ENCODE measurements around the gene PRRG2. TPM values are rescaled to one million over a fixed set of nuclear protein-coding genes. Genes with fewer than 3 reads are reported as not detected.

Gene PRRG2
- total and polyA plus RNA-seq, 10 of the 15 experiments (the other 5 are each of a cell fraction or from before 2014, with no cell fraction given) = 0.09 to 2.1 (median 0.86) TPM

DNA sequence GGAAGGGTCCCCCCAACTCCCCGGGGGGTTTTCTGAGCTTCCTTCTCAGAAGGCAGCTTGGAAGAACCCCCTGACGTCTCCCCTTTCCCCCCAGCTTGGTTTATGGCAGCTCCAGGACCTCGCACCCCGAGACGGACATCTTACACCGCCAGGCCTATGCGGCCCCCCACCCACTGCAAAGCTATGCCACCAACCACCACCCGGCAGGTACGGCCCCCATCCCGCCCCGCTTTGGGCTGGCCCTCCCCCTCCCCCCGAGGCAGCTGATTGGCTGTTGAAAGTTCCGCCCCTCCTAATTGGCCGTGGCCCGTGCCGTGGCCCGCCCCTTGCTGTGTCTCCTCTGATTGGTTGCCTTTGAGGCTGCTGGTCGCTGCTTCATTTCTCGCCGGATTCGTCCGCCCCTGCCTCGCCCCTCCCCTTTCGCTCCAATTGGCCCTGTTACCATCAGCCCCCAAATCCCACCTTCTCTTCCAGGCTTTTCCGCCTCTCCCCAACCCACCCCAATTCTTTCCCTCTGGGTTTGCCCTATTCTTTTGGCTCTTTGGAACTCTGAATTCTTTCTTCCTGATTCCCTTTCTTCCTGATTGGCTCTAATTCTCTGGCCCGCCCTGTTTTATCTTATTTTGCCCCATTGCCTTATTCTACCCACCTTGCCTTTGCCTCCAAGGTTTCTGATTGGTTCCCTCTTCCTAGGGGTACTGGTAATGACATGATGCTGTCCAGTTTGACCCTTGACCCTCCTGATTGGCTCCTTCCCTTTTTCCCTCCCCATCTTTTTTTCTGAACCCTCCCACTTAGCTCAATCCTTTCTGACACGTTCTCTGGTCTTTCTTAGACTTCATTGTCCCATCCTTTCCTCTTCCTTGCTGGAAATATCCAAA, 12.4 kb downstream of the PRRG2 start:
- Histone ChIP-seq H3K9ac (ENCODE audit: control insufficient read depth, insufficient read depth, low read length) (peak overlapping the region; percentile 46; the same call in 1 of the 2 replicates), H3K4me2 (ENCODE audit: control insufficient read depth, insufficient read depth) (peak overlapping the region; percentile 97), H3K4me1 (ENCODE audit: control insufficient read depth, insufficient read depth, low read length) (peaks cover 14% of the 10 kb centered on the region), H3K9me3 (replicated peaks; ENCODE audit: control insufficient read depth, insufficient read depth, low read length) (no peaks in the 10 kb centered on the region), H3K27me3 (replicated peaks in 1 of 2; ENCODE audit: control insufficient read depth in 2 of 2, insufficient read depth in 2 of 2, low read length in 1 of 2) (no peaks in the 10 kb centered on the region), H3K79me2 (ENCODE audit: control insufficient read depth, insufficient read depth, low read length) (peaks cover 28% of the 10 kb centered on the region), H4K20me1 (ENCODE audit: control insufficient read depth, insufficient read depth) (peaks cover 3% of the 10 kb centered on the region; the same call in 1 of the 2 replicates), H3K4me3 (peak overlapping the region; percentile 89), H3K36me3 (ENCODE audit: control insufficient read depth in 2 of 2, insufficient read depth in 2 of 2, low read length in 1 of 2) (peaks cover 0 to 17% of the 10 kb centered on the region in 2 experiments; a peak in 3 of 4 replicates), H2AFZ (ENCODE audit: control insufficient read depth, low read depth, low read length) (peak overlapping the region; percentile 75), H3K27ac (ENCODE audit: control insufficient read depth, insufficient read depth) (peak overlapping the region; percentile 68)
- RAD21 ChIA-PET (ENCODE audit: unreplicated experiment) = interaction anchor here (0.7 to 1.9 kb wide), 6 partner anchors 18 to 85 kb away, joined by 3 to 17 read pairs (median 4); partner anchors contain the start of gene RRAS
- CTCF ChIA-PET = interaction anchor here (0.8 to 2.5 kb wide), 7 partner anchors 23 to 345 kb away, joined by 3 to 17 read pairs (median 4); partner anchors contain the start of gene SCAF1
- FAIRE-seq = peak; percentile 85
- DNase-seq (ENCODE audit: low read depth, low spot score) = peak; percentile 76
- intact Hi-C loops (cut with micrococcal nuclease; ENCODE audit: unreplicated experiment) (loop anchor here (2.0 to 5.0 kb wide), 2 partner anchors 49 to 83 kb away; partner anchors contain the start of genes PRMT1, RRAS and SCAF1), in situ Hi-C loops (cut with MboI) (no loop called here)
- BruUV-seq (replicated peaks) = no TSS peak
- SMC1A ChIA-PET (ENCODE audit: uncharacterized antibody, unreplicated experiment) = interaction anchor here (0.6 to 1.2 kb wide), 6 partner anchors 10 to 109 kb away, joined by 3 to 7 read pairs (median 4); partner anchors contain the start of genes NOSIP, PRRG2 and RRAS
- 4% methylated on average over 18 of the region's 27 CpGs for WGBS (ENCODE audit: insufficient coverage, insufficient replicate concordance, low lambda C conversion rate, missing lambda C conversion rate)
- POLR2A ChIA-PET = interaction anchor here (0.5 to 4.8 kb wide), 8 partner anchors 11 to 974 kb away, joined by 3 to 49 read pairs (median 5); partner anchors contain the start of genes NOSIP, PRMT1, PRRG2 and RRAS
- peak; percentile 75 for ATAC-seq
- TF ChIP-seq, protein P1, sequence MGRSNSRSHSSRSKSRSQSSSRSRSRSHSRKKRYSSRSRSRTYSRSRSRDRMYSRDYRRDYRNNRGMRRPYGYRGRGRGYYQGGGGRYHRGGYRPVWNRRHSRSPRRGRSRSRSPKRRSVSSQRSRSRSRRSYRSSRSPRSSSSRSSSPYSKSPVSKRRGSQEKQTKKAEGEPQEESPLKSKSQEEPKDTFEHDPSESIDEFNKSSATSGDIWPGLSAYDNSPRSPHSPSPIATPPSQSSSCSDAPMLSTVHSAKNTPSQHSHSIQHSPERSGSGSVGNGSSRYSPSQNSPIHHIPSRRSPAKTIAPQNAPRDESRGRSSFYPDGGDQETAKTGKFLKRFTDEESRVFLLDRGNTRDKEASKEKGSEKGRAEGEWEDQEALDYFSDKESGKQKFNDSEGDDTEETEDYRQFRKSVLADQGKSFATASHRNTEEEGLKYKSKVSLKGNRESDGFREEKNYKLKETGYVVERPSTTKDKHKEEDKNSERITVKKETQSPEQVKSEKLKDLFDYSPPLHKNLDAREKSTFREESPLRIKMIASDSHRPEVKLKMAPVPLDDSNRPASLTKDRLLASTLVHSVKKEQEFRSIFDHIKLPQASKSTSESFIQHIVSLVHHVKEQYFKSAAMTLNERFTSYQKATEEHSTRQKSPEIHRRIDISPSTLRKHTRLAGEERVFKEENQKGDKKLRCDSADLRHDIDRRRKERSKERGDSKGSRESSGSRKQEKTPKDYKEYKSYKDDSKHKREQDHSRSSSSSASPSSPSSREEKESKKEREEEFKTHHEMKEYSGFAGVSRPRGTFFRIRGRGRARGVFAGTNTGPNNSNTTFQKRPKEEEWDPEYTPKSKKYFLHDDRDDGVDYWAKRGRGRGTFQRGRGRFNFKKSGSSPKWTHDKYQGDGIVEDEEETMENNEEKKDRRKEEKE (IDR thresholded peaks at IDR 0.05) = no peak
- TF ChIP-seq ESRRA (IDR thresholded peaks at IDR 0.05; ENCODE audit: low read length) (no peak), HCFC1 (IDR thresholded peaks at IDR 0.05; ENCODE audit: low read length) (0 out of 2 replicates have a peak, but pooled peaks have one; percentile 8), CHD1 (IDR thresholded peaks at IDR 0.05; ENCODE audit: low read depth, low read length) (no peak), ZNF274 (IDR thresholded peaks at IDR 0.05; ENCODE audit: insufficient read depth, insufficient read length) (no peak), ELK1 (IDR thresholded peaks at IDR 0.05; ENCODE audit: low read depth, low read length) (no peak), TCF3 (IDR thresholded peaks at IDR 0.05; ENCODE audit: borderline replicate concordance, insufficient read depth, low read depth, low read length) (no peak), USF2 (IDR thresholded peaks at IDR 0.05; ENCODE audit: borderline replicate concordance, low read depth, low read length) (no peak; the same call in 1 of the 2 replicates), SREBF1 (IDR thresholded peaks at IDR 0.05; ENCODE audit: low read length) (no peak), SUPT20H (IDR thresholded peaks at IDR 0.05; ENCODE audit: borderline replicate concordance, control insufficient read depth, low read depth, low read length) (no peak), IKZF2 (IDR thresholded peaks at IDR 0.05) (no peak), IRF4 (IDR thresholded peaks at IDR 0.05; ENCODE audit: low read depth, low read length) (no peak), SMARCA5 (IDR thresholded peaks at IDR 0.05) (no peak), RBBP5 (conservative IDR thresholded peaks at IDR 0.05) (no peak), E2F8 (IDR thresholded peaks at IDR 0.05; ENCODE audit: low read depth, partially characterized antibody) (no peak)
